ENCODE results near the gene DDX3X.

- TF ChIP-seq EZH2 (IDR thresholded peaks at IDR 0.05), result no peak
- no peak for TF ChIP-seq CTCF (IDR thresholded peaks at IDR 0.05)
These were observed 55.4 kb downstream of the DDX3X start for GRCh38 chrX:41389311-41389888.

All from neural progenitor cell (in vitro differentiated cells).